Stimulated activated CD4-positive, alpha-beta T cell treated with anti-CD3 and anti-CD28 coated beads, Interleukin-15, amount 100 ng/mL, for 24 hours (primary cell): Measurements from ENCODE around the gene TSPY1.
"Not testable (repeated sequence)": the region's sequence is repeated elsewhere in the genome, so short reads cannot be mapped to it uniquely, and the experiment has no call there.

ENCODE experiments used
- DNase-seq: peaks from one replicate; pipeline ENCODE4 v3.0.0-alpha.2; 2020

The TSPY1 gene

DNA sequence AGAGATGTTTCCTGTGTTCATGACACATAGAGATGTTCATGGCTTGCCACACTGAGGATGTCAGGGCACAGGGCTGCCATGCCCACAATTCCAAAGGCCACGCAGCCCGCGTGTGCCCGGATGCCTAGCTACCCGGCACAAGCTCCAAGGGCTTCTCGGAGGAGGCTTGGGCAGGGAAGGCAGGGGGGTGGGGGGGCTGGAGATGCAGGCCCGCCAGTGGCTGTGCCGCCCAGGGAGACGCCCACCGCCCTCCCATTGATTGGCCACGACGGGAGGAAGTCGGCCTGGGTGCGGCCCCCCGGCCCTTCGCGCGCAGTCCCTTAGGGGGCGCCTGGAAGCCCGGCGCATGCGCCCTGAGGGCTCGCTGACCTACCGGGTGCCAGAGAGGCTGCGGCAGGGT, at the start of gene TSPY1:
Gene TSPY1 (plus strand): TSS at position 301 of the 400 bp plus-strand sequence. CDS start 46 bp downstream, at position 347.
- not testable (repeated sequence) for DNase-seq

DNA sequence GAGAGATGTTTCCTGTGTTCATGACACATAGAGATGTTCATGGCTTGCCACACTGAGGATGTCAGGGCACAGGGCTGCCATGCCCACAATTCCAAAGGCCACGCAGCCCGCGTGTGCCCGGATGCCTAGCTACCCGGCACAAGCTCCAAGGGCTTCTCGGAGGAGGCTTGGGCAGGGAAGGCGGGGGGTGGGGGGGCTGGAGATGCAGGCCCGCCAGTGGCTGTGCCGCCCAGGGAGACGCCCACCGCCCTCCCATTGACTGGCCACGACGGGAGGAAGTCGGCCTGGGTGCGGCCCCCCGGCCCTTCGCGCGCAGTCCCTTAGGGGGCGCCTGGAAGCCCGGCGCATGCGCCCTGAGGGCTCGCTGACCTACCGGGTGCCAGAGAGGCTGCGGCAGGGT, 20.2 kb downstream of the TSPY1 start, which contains the start of gene TSPY9:
Gene TSPY9 (plus strand): TSS at position 301 of the 400 bp plus-strand sequence. CDS start 46 bp downstream, at position 347.
- DNase-seq = not testable (repeated sequence)

GRCh38 chrY:9504396-9504795, 37.6 kb downstream of the TSPY1 start:
- DNase-seq = not testable (repeated sequence)

- DNase-seq = not testable (repeated sequence)
These were observed 49.5 kb downstream of the TSPY1 start for GRCh38 chrY:9516287-9516686.
